NCI-H510A treated with DMSO at 0.1 percent for 48 hours (cell line): ENCODE results near the gene DHRS2.
A peak's percentile ranks its signal among the peaks of the same experiment; 100 is the strongest.

Experiments used
- DNase-seq: peaks from one replicate; lab custom pipeline; 2025; lab: John Stamatoyannopoulos, UW

The DHRS2 gene

DNA sequence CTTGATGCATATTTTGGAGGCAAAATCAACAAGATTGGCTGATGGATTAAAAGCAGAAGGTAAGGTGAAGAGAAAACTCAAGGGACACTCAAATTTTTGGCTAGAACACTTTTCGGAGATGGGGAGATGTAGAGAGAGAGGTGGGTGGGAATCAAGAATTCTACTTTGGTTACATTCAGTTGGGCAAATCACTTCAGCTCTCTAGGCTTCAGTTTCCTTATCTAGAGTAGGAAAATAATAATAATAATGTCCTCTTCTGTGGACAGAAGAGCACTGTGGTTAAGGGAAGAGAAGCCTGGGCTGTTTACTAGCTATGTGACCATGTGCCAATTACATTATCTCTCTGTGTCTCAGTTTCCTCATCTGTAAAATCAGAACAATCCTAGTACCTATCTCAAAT, 23.4 kb upstream of the DHRS2 start:
- DNase-seq = no peak

DNA sequence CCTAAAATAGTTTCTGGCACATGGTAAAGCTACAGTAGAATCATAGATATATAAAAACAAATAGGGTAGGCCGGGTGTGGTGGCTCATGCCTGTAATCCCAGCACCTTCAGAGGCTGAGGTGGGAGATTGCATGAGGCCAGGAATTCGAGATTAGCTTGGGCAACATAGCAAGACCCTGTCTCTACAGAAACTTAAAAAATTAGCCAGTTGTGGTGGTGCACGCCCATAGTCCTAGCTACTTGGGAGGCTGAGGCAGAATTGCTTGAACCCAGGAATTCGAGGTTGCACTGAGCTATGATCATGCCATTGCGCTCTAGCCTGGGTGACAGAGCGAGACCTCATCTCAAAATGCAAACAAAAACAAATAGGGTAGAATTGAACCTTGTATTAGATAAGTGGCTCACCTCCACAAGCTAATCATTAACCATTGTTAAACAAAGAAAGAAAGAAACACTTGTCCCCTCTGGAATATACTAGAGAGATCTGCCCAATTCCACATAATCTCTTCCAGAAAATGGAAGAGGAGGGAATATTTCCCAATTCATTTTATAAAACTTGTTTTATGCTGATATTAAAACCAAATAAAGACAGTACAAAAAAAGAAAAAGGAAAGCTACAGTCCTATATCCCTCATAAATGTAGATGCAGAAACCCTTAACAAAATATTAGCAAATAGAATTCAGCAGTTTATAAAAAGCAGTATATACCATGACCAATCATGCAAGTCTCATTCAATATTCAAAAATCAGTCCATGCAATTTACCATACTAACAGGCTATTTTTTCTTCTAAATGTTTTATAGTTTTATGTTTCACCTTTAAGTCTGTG, 22.7 kb upstream of the DHRS2 start:
- no peak for DNase-seq

DNA sequence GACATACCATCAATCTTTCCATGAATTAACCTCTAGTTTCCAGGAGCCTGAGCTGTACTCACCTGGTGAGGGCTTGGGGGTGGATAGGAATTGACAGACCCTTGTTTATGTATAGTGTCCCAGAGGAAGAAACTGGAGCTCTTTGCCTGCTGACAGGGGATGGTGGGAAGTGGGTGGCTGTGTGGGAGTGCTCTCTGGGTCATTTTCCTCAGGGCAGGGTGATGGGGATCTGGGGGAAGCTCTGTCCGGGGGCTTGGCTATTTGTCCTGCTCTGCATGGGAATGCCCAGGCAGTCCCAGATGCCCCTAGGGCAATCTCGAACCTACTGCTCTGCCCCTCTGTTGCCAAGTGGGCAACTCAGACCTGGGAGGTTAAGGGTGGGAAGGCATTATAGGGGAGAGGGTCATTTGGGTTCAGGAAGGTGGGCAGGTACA, 21.8 kb upstream of the DHRS2 start:
- no peak for DNase-seq

DNA sequence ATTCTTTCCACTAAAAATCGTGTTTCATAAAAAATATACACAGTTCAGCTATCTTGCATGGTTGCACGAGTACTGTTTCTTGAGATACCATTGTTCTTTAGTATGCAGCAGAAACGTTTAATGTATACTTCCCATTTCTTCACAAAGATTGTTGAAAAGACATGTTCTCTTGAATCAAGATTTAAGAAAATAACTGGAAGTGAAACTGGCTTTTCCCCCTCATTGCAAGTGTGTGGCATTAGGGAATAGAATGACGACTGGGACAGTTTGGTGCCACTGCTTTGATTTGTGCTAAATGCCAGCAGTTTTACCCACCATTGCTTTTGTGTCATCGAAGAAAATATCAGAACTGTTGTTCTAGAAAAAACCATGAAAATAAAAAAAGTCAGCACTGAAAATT, 20.3 kb upstream of the DHRS2 start:
- DNase-seq = no peak

DNA sequence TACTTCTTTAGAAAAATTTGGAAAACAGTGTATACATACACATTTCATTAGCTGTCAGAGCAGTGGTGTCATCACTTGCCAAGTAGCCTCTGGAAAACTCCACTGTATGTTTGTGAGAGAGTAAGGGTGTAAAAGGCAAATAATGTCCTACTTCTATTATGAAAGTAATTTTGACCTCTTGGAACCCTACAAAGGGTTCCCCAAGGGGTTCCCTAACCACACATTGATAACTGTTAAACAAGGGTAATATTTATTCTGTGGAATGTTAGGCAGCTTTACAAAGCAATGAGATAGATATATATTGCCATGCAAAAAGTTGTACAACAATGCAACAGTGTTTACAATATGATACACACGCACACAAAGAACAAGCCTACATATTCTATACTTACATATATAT, 18.6 kb upstream of the DHRS2 start:
- no peak for DNase-seq

DNA sequence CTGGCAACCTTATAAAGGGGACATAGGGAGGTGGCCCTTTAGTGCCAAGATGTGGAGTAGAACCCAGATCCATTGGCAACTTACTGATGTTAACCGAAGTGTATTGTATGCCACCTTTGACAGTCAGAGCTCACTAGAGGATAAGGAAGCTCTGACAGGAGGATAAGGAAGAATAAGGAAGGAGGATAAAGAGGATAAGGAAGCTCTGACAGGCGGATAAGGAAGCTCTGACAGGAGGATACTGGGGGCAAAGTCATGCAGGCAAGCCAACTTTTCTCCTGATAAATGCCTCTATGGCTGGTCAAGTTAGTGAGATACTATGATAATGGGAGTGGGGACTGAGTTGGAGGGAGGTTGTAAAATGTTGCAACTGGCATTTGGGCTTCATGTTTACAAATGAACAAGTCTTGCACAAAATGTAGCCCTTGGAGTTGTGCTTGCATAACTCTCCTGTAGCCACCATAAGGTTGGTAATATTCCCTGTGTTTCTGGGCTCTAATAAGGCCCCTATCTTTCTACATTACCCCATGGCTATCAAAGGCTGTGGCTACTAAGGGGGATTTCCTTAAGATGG, 17.7 kb upstream of the DHRS2 start:
- DNase-seq = no peak

DNA sequence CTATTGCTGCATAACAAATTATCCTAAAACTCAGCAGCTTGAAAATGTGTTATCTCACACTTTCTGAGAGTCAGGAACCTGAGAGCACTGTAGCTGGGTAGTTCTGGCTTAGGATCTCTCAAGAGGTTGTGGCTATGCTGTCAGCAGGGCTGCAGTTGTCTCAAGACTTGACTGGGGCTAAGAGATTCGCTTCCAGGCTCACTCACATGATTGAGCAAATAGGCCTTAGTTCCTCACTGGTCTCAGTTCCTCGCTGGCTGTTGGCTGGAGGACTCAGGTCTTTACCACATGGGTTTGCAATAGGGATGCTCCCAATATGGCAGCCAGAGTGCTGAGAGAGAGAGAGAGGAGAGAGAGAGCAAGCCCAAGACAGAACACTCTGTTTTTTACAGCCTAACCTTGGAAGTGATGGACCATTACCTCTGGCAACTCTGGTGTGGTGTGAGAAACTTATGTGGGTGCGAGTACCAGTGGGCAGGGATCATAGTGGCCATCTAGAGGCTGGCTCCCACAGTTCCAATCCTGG, 15.9 kb upstream of the DHRS2 start:
- no peak for DNase-seq

DNA sequence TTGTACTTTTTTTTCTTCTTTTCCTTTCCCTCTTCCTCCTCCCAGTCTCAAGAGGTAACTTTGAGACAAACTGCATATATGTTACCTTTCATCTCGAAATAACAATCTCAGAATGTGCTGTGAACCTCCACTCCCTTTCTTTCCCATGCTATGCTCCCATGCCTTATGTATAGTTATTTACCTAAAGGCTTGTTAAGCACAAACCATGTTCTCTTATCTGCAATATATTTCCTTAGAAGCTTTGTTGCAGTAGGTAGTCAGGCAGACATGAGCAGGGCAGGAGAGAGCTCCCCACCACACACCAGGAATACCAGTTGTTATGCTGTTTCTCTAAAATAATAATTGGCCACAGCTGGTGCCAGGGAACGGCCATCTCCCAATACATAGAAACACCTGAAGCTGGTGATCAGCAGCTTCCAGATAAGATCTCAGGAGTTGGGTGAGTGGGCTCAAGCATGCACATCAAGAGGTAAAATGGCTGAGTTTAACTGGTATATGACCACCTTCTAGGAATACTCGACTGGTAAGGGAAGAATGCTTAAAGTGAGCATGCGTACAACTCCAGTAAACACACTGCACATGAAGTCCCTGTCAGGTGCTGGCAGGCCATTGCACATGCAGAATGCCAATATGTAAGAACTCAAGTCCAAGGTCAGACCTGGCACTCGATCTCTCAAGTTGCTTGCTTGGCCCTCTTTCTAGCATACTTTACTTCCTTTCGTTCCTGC, 14.8 kb upstream of the DHRS2 start:
- DNase-seq = no peak

DNA sequence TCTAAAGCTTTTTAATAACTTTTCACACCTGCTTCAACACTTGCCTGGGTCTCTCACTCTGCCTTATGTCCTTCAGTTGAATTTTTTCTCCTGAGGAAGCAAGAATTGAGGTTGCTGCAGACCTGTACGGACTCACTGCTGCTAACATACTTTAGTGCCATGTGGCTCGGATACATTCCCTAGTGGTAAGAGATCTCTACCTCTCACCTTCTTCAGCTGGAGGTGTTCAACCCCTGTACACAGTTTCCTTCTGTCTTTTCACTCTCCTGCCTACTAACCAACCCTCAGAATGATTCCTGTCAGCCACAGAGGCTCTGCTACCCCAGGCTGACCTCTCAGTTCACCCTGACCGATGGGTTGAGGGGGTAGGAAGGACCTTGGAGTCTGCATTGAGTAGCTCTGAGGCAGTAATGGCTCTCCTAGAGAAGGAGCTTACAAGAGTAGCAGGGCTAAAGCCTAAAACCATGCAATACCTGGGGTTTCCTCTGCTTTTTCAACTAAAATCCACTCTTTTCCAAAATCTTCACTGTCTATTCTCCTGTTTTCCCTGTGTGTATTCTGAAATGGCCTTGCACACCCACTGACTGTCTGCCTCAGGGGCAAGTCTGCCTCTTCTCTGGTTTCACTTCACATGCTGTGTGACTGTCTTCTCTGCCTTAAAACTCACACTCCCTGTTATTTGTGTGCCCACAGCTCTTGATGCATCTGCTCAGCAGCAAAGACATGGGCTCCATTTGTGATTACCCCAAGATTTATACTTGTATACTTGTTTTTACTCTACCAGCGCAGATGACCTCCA, 14.0 kb upstream of the DHRS2 start:
- no peak for DNase-seq

DNA sequence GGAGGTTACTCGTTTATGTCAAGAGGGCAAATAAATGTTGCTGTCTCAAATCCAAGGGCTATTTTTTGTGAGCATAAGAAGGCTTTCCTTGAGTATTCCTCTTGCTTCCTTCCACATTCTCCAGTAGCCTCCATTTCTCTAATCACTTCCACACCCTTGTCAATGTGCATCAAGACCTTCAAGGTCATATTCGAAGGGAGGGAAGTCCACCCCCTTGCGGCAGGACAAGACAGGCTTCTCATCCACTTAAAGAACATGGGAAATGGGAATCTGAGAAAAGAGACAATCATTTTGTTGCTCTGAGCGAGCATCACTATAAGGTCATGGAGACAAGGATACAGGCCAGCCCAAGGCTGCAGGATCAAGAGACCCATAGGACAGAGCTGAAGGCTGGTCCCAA, 13.2 kb upstream of the DHRS2 start:
- DNase-seq = no peak

DNA sequence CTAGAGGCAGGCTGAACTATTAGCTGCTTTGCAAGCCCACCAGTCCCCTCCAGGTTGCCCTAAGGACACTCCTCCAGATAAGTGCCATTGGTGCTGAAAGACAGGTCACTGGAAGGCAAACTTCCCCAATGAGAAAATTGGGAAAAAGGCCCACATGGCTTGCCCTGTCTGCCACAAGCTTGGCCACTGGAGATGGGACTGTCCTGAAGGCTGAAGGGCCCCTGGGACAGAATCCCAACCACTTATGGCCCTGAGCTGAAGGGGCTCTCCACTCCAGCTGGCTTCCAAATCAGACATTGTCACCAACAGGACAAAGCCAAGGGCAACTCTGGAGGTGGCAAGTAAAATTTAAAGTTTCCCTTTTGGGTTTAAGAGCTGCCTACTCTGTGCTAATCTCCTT, 12.2 kb upstream of the DHRS2 start:
- DNase-seq = no peak

DNA sequence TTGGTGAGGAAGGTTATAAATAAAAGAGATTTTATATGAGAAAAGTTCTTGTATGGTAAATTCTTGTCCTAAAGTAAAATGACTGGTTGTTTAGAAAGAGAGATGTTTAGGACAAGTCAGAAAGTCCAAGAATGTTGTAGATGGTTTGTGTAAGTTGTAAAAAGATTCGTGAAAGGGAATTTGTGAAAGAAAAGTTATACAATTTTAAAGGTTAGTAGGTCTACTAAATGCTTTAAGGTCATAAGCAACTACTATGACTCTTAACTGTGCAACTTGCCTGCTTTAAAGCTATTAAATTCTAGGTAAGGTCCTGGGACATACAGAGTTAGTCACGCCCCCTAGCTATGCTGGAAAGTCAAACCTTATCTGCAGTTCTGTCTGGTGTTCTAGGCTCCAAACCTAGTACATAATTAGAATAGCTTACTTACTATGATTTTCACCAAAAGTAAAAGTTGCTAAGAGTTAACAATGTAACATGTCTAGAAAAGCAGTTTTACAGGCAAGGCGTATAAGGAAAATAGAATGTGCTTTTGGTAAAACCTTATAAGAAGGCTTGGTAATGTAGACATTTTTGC, 11.2 kb upstream of the DHRS2 start:
- no peak for DNase-seq

DNA sequence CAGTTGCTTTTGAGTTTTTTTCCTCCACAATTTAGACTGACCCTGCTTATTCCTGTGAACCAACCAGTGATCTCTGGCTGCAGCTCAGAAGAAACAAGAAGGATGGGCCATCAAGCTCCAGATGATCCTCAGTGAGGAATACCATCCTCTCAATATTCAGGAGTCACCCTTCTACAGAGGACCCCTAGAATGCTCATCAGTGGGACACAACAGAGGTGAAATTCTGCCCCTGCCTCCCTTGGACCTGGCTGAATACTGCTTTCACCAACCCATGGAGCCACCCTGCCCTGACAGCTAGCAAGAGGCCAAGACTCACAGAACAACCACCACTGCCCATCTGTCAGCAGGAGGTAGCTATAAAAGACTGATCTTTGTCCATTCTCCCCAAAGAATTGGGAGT, 9.2 kb upstream of the DHRS2 start:
- DNase-seq = no peak

DNA sequence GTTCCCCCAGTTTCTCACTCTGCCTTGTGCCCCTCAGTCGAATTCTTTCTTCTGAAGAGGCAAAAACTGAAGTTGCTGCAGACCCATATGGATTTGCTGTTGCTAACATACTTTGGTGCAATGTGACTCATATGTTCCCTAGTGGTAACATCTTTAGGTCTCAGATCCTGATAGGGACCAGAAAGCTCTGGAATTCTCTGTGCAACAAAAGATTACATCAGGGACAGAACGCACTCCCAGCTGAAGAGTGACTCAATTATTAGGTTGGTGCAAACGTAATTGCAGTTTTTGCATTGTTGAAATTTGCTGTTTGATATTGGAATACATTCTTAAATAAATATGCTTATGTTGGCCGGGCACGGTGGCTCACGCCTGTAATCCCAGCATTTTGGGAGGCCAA, 8.2 kb upstream of the DHRS2 start:
- DNase-seq = no peak

DNA sequence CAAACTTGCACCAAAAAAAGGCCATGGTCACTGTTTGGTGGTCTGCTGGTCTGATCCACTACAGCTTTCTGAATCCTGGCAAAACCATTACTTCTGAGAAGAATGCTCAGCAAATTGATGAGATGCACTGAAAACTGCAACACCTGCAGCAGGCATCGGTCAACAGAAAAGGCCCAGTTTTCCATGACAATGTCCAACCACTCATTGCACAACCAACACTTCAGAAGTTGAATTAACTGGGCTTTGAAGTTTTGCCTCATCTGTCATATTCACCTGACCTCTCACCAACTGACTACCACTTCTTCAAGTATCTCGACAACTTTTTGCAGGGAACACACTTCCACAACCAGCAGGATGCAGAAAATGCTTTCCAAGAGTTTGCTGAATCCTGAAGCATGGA, 7.0 kb upstream of the DHRS2 start:
- no peak for DNase-seq

DNA sequence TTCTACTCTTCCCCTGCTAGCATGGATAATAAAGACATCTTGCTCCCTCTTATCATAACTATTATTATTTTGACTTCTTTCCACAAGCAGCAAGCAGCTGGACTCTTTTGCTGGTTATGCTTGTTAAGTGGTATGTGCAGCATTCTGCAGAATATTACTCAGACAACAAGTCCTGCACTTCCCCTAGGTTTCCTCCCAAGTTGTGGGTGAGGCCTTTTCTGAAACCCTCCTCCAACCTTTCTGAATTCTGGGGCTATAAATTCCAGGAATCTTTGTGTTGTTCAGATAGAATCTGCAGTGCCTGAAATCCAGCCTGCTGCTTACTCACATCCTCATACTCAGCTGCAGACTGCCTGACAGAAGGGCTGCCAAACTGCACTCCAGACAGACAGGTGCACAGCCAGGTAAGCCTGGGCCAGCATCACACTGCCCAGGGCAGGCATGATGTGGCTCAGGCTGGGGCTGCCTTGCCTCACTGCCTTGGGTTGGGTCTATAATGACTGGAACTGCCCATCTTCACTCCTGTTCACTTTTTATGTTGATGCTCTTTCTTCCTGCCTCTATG, 6.2 kb upstream of the DHRS2 start:
- DNase-seq = no peak

DNA sequence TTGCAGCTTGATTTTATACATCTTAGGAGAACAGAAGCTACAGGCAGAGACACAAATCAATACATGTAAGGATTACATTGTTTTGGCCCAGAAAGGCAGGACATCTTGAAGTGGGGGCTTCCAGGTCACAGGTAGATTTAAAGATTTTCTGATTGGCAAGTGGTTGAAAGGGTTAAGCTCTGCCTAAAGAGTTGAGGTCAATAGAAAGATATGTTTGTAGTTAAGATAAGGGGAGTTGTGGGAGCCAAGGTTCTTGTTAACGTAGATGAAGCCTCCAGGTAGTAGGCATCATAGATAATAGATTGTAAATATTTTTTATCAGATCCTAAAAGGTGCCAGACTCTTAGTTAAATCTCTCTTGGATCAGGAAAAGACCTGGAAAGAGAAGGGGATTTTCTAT, 5.5 kb upstream of the DHRS2 start:
- DNase-seq = no peak

DNA sequence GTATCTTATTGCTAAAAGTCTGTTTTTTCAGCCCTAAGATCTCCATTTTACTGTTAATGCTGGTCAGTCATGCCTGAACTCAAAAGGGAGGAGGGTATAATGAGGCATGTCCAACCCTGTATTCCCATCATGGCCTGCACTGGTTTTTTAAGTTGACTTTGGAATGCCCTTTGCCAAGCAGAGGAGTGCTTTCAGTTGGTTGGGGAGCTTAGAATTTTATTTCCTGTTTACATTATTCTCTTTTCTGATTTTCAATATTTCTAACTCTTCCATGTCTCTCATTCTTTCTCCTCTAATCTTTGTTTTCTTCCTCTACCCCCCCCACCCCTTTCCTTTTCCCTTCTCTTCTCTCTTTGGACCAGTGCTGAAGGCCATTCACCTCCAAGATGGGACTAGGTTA, 4.9 kb upstream of the DHRS2 start:
- no peak for DNase-seq

DNA sequence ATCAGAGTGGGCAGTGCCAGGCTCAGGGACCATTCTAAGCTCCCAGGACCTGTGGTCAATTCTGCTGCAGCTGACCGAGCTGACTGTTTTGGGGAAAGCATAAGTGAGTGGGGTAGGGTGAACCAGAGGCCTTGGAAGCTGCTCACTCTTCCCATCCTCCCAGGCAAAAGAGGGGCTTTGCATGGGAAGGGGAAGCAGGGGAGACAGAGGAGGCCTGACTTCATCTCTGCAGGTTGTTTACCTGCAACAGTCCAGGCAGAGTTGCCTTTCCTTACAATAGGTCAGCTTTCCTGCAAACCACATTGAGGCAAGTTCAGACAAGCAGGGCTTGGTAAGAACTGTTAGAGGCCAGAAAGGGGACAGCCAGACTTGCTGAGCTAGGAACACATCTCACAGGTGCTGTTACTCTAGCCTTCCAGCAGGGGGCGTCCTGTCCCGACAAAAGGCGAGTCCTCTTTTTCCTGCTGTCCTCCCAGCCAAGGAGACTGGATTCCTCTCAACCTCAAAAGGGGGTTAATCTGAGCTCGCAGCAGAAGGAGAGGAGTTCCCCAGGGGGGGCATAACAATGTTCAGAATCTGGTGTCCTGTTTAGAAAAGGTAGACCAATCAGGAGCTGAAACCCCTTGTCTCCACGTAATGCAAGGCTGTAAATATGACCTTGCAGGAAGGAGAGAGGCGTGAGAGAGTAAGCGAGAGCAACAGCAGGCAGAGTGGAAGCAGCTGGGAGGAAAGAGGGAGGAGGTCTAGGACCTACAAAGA, 4.3 kb upstream of the DHRS2 start:
- peak; percentile 10 for DNase-seq

DNA sequence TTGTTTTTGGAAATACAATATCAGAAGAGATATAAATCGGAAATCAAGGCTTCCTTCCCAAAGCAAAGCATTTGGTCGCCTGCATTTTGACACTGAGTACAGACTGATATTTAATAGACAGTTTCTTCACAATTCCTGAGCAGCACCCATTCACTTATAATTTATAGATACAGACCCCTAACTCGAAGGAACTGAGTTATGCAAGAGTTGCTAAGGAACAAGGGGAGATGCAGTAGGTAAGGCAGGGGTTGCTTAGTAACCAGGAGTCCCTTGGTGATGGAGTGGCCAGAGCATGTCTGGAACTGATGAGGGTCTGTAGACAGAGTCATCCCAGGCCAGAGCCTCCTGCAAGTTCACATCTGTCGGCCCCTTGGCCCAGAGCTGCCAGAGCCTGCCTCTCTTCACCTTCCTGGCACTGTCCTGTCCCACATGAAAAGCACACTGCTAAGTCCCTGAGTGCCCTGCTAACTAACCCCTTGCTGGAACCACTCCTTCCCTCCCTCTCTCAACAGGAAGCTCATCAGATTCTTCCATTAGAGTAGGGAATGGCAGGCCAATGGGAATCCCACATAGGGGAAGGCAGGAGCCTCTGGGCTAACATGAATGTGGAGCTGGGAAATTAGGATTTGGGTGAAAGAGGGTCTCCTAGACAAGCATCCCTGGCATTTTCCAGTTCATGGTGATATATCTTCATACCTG, 3.6 kb upstream of the DHRS2 start:
- DNase-seq = no peak
